ENCODE results near the gene ESR2. TPM values are rescaled to one million over a fixed set of nuclear protein-coding genes. Genes with fewer than 3 reads are reported as not detected.

Gene ESR2
- total RNA-seq, 1 donor from 2014 or later, result not detected

DNA sequence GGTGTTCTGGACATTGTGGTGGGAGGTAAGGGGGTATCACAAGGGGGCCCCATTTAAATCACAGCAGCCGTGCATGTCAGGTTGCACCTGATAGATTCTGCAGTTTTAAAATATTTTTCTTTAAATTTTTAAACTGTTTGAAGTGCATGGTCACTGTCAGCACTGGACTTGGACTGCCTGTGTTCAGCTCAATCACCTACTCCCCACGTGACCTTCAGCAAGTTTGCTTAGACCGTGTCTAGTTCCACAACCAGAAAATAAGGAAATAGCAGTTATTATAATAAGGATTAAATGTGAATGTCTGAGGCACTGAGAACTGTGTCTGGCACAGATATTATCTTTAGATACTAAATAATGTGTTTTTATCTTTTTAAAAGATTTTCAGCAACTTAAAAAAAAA is 64.7 kb downstream of the ESR2 start:
- peaks cover 2% of the 10 kb centered on the region for H3K27me3 Mint-ChIP-seq (ENCODE audit: unreplicated experiment)
- peaks cover 14% of the 10 kb centered on the region for H3K36me3 Mint-ChIP-seq (ENCODE audit: low read depth, unreplicated experiment)
- H3K4me1 Mint-ChIP-seq (ENCODE audit: unreplicated experiment), result peaks cover 15% of the 10 kb centered on the region
- no peak overlapping the region for H3K4me3 Mint-ChIP-seq (ENCODE audit: unreplicated experiment)
- DNase-seq (ENCODE audit: low spot score), result no peak
- no peaks in the 10 kb centered on the region for H3K9me3 Mint-ChIP-seq (ENCODE audit: unreplicated experiment)
- H3K27ac Mint-ChIP-seq (ENCODE audit: unreplicated experiment), result no peak overlapping the region
- TF ChIP-seq CTCF (IDR thresholded peaks at IDR 0.05; ENCODE audit: unreplicated experiment), result no peak

DNA sequence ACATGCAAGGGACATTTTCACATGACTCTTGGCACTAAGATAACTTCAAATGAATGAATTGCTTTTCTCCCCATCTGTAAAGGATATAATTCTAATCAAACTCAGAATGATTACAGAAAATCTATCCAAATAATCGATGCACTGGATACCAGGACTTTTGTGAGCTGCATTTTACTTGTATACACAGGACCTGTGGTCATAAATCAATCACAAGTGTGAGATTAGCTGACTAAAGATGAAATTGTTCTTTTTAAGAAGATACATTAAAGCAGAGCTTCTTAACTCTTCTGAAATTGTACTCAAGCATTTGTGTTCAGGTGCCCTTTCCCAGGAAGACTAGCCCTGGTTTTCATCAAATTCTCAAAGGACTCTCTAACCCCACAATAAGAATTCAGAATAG is 66.3 kb downstream of the ESR2 start:
- Mint-ChIP-seq H3K27ac (ENCODE audit: unreplicated experiment) (no peak overlapping the region), H3K4me3 (ENCODE audit: unreplicated experiment) (no peak overlapping the region), H3K9me3 (ENCODE audit: unreplicated experiment) (no peaks in the 10 kb centered on the region), H3K4me1 (ENCODE audit: unreplicated experiment) (peaks cover 15% of the 10 kb centered on the region), H3K27me3 (ENCODE audit: unreplicated experiment) (peaks cover 1% of the 10 kb centered on the region), H3K36me3 (ENCODE audit: low read depth, unreplicated experiment) (peaks cover 3% of the 10 kb centered on the region)
- TF ChIP-seq CTCF (IDR thresholded peaks at IDR 0.05; ENCODE audit: unreplicated experiment), result no peak
- no peak for DNase-seq (ENCODE audit: low spot score)

- TF ChIP-seq CTCF (IDR thresholded peaks at IDR 0.05; ENCODE audit: unreplicated experiment), result no peak
- peaks cover 6% of the 10 kb centered on the region for H3K4me1 Mint-ChIP-seq (ENCODE audit: unreplicated experiment)
- peaks cover 7% of the 10 kb centered on the region for H3K36me3 Mint-ChIP-seq (ENCODE audit: low read depth, unreplicated experiment)
- H3K27ac Mint-ChIP-seq (ENCODE audit: unreplicated experiment), result no peak overlapping the region
- H3K9me3 Mint-ChIP-seq (ENCODE audit: unreplicated experiment), result no peaks in the 10 kb centered on the region
- no peak overlapping the region for H3K4me3 Mint-ChIP-seq (ENCODE audit: unreplicated experiment)
- peaks cover 1% of the 10 kb centered on the region for H3K27me3 Mint-ChIP-seq (ENCODE audit: unreplicated experiment)
- no peak for DNase-seq (ENCODE audit: low spot score)
Observed at GRCh38 chr14:64225151-64225757, 68.9 kb downstream of the ESR2 start.

- Mint-ChIP-seq H3K4me3 (ENCODE audit: unreplicated experiment) (no peak overlapping the region), H3K36me3 (ENCODE audit: low read depth, unreplicated experiment) (peaks cover 12% of the 10 kb centered on the region), H3K27me3 (ENCODE audit: unreplicated experiment) (no peaks in the 10 kb centered on the region), H3K27ac (ENCODE audit: unreplicated experiment) (no peak overlapping the region), H3K4me1 (ENCODE audit: unreplicated experiment) (no peaks in the 10 kb centered on the region), H3K9me3 (ENCODE audit: unreplicated experiment) (no peaks in the 10 kb centered on the region)
- no peak for DNase-seq (ENCODE audit: low spot score)
- TF ChIP-seq CTCF (IDR thresholded peaks at IDR 0.05; ENCODE audit: unreplicated experiment), result no peak
Observed at GRCh38 chr14:64221391-64222003, 72.7 kb downstream of the ESR2 start.

- peaks cover 17% of the 10 kb centered on the region for H3K36me3 Mint-ChIP-seq (ENCODE audit: low read depth, unreplicated experiment)
- no peaks in the 10 kb centered on the region for H3K9me3 Mint-ChIP-seq (ENCODE audit: unreplicated experiment)
- no peak overlapping the region for H3K4me3 Mint-ChIP-seq (ENCODE audit: unreplicated experiment)
- H3K4me1 Mint-ChIP-seq (ENCODE audit: unreplicated experiment), result no peaks in the 10 kb centered on the region
- no peak for TF ChIP-seq CTCF (IDR thresholded peaks at IDR 0.05; ENCODE audit: unreplicated experiment)
- DNase-seq (ENCODE audit: low spot score), result no peak
- no peak overlapping the region for H3K27ac Mint-ChIP-seq (ENCODE audit: unreplicated experiment)
- H3K27me3 Mint-ChIP-seq (ENCODE audit: unreplicated experiment), result no peaks in the 10 kb centered on the region
Observed at GRCh38 chr14:64220466-64220865, 73.7 kb downstream of the ESR2 start.
